Epithelial cell of esophagus (primary cell): ENCODE results near the gene LRRK1.

Source experiments
- DNase-seq: peaks from one replicate; pipeline ENCODE4 v3.0.0; 2010; ENCODE audit warnings: low read depth
- H3K4me3 ChIP-seq: 2 replicates; pipeline ENCODE4 v1.5.1; 2011; ENCODE audit warnings: mild to moderate bottlenecking, low read length, control low read depth
- CTCF ChIP-seq: IDR thresholded peaks from 2 replicates; pipeline ENCODE4 v1.5.1; 2011; ENCODE audit warnings: low read depth, mild to moderate bottlenecking, low read length, control low read depth, inconsistent platforms; ENCODE audit not compliant: insufficient read depth; ENCODE audit errors: missing control alignments

Gene LRRK1

GRCh38 chr15:101038327-101039003 is 119.3 kb downstream of the LRRK1 start:
- TF ChIP-seq CTCF: no peak
- no peak for DNase-seq
- no peak overlapping the region for H3K4me3 ChIP-seq

DNA sequence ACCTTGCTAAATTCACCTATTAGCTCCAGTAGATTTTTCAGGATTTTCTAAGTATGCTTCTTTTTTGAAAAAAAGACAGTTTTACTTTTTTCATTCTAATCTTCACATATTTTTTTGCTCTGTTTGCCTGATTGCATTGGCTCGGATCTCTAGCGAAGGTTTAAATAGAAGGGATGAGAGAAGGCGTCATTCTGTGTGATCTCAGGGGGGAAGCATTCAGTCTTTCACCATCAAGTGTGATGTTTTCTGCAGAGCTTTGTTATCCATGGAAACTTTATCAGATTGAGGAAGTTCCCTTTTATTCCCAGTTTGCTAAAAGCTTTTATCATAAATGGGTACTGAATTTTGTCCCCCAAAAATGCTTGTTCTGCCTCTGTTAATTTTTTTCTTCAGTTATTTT is 120.3 kb downstream of the LRRK1 start:
- no peak for DNase-seq
- no peak overlapping the region for H3K4me3 ChIP-seq
- TF ChIP-seq CTCF: no peak

- H3K4me3 ChIP-seq: no peak overlapping the region
- no peak for TF ChIP-seq CTCF
Measured at GRCh38 chr15:101042320-101042719, 123.2 kb downstream of the LRRK1 start.

DNA sequence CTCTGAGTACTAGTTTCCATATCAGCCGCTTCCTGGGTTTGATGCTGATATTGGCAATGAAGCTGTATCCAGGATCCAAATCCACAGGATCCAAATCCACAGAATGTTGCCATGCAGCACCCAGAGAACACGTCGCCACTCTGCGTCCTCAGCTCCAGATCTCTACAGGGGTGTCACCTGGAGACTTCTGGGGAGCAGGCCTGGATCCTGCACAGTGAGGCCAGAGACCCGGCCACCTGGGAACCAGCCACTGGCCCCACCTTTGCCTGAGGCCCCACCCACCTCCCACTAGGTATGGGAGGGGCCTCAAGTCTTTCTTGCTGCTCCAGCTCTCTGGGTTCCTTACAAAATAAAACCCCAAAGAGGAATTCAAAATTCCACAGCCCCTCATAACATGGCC is 123.9 kb downstream of the LRRK1 start:
- no peak for DNase-seq
- TF ChIP-seq CTCF: no peak
- no peak overlapping the region for H3K4me3 ChIP-seq

More at GRCh38 chr15:101042320-101042719, 123.2 kb downstream of the LRRK1 start:
- DNase-seq: no peak

- DNase-seq: no peak
- TF ChIP-seq CTCF: no peak
- H3K4me3 ChIP-seq: no peak overlapping the region
Measured at GRCh38 chr15:101043911-101044624, 124.9 kb downstream of the LRRK1 start.

DNA sequence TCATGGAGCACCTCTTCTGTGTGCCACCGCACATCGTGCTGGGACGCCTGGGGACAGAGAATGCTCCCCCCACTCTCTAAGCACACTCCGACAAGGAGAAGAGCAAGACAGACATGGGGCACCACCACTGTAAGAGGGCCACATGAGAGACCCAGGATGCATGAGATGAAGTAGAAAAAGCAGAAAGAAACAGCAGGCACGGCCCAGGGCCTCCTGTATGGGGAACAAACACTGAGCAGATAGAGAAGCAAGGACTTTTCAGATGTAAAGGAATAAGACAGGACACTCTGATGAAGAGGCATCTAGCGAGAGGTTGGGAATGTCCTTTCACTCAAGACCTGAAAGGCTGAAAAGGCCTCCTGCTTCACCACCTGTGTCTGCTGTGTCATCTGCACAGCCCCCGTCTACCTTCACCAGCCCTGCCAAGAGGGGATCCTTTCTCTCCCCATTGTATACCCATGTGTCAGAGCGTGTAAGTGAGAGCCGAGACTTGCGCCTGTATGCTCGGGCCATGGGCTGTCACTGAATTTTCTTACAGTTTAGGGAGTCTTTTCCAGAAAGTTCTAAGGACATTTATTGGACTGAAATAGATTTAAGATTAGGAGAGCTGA is 125.6 kb downstream of the LRRK1 start:
- H3K4me3 ChIP-seq: no peak overlapping the region
- DNase-seq: no peak
- TF ChIP-seq CTCF: no peak
